HG02763 (cell line): ENCODE measurements around the gene SPATA31A6.
"Not testable (repeated sequence)": the region's sequence is repeated elsewhere in the genome, so short reads cannot be mapped to it uniquely, and the experiment has no call there.

Source experiments
- ATAC-seq: cut with Tn5 transposase; IDR thresholded peaks from one replicate; pipeline ENCODE4 v1.9.1; 2021; ENCODE audit warnings: mild to moderate bottlenecking, moderate library complexity; ENCODE audit not compliant: unreplicated experiment

SPATA31A6 gene

DNA sequence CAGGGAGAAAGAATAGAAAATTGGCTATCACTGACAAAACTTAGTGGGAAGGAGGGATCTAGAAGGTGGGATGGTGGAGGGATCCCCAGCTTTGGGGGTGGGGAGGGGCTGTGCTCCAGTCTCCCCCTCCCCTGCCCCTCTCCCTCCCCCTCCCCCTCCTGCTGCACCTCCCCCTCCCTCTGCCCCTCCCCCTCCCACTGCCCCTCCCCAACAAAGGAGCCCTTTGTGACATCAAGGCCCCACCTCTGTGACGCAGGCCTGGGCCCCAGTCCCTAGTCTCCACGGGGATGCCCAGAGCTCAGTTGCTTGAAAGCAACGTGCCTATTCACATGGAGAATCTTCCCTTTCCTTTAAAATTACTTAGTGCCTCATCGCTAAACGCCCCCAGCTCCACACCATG, at the start of gene SPATA31A6:
Gene SPATA31A6, plus strand, starts transcription at position 301 of the 400 bp plus-strand sequence. Its CDS starts 29 bp downstream, at position 330.
- ATAC-seq = not testable (repeated sequence)

- ATAC-seq = not testable (repeated sequence)
These were observed 23.2 kb upstream of the SPATA31A6 start for GRCh38 chr9:42160299-42160698.

- ATAC-seq = not testable (repeated sequence)
These were observed 36.4 kb downstream of the SPATA31A6 start for GRCh38 chr9:42219861-42220260.

DNA sequence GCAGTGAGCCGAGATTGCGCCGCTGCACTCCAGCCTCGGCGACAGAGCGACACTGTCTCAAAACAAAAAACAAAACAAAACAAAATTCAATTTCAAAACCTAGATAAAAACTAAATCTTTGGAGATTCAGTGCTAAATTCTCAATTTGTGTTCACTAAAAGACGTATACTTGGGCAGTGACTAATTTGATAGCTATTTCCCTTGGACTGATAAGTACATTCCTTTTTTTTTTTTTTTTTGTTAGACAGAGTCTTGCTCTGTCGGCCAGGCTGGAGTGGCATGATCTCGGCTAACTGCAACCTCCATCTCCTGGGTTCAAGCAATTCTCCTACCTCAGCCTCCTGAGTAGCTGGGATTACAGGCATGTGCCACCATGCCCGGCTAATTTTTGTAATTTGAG, 39.8 kb downstream of the SPATA31A6 start:
- ATAC-seq = not testable (repeated sequence)

- not testable (repeated sequence) for ATAC-seq
These were observed 49.6 kb downstream of the SPATA31A6 start for GRCh38 chr9:42233031-42233430.

DNA sequence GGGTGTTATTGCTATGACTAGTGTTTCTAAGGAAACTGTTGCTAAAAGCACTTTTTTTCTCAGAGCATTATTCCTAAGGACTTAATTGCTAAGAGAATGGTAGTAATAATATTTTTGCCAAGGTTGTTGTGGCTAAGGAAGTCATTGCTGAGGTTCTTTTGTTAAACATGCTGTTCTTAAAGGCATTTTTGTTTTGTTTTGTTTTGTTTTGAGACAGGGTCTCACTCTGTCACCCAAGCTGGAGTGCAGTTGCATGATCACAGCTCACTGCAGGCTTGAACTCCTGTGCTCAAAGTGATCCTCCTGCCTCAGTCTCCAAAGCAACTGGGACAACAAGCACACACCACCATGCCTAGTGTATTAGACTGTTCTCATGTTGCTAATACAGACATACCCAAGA, 51.2 kb downstream of the SPATA31A6 start:
- ATAC-seq = not testable (repeated sequence)

GRCh38 chr9:42235352-42235991, 52.0 kb downstream of the SPATA31A6 start:
- not testable (repeated sequence) for ATAC-seq

DNA sequence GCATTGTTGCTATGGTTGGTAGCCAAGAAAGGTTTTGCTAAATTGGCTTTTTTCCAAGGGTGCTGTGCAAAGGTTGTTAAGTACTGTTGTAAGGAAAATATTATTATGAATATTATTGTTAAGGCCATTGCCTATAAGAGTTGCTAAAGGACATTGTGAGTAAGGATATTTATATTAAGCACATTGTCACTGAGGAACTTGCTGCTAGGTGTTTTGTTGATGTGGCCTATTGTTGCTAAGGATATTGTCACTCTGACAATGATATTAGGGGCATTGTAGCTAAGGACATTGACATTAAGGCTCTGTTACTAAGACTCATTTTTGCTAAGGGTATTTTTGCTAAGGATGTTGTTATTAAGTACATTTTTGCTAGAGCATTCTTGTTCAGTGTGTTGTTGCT, 52.6 kb downstream of the SPATA31A6 start:
- not testable (repeated sequence) for ATAC-seq

GRCh38 chr9:42237381-42237780, 53.9 kb downstream of the SPATA31A6 start:
- ATAC-seq = not testable (repeated sequence)

- not testable (repeated sequence) for ATAC-seq
These were observed 55.4 kb downstream of the SPATA31A6 start for GRCh38 chr9:42238862-42239261.
